ENCODE results near the gene BCAS3. TPM values are rescaled to one million over a fixed set of nuclear protein-coding genes. Genes with fewer than 3 reads are reported as not detected.

The BCAS3 gene
- total RNA-seq, 2 donors from 2014 or later: 28.0 to 33.4 TPM

DNA sequence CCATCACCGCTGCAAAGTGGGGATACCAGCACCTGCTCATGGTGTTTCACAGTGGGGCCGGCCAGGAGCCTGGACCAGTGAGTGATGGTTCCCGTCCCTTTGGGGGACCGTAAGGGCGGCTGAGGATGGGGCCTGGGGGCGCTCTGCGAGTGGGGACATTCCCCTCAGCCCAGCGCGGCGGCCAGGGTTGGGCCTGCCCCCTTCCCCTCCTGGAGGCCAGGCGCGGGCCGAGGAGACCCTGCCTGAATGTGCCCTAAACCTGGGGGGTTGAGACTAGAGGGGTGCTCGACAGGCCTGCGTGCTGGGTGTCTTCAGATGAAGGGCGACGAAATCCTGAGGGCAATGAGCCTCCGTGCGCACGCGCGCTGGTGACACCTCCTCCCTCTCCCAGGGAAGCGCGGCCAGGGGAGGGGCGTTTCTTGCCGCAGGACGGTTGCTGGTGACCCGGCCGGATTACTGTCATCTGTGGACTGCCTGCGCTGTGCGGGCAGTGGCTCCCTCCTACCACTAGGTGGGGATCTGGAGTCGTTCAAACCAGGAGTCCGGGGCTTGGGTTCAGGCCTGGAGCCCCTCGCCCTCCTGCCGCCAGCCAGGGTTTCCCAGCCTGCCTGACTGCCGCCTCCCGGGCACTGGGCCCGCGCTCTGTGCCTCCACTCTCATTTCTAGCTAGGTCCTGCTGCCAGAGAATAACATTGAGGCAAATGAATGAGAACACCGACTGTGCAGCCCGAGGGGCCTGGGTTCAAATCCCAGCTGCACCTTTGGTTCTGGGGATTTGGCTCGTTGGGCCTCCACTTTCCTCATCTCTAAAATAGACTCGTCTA lies 739.1 kb downstream of the BCAS3 start:
- H3K9me3 Mint-ChIP-seq: no peaks in the 10 kb centered on the region
- H3K4me1 Mint-ChIP-seq (ENCODE audit: low read depth): peaks cover 5% of the 10 kb centered on the region
- ATAC-seq (replicated peaks in 1 of 2) (peak; percentile 60 to 63), DNase-seq (peak; percentile 69 to 72)
- peaks cover 31% of the 10 kb centered on the region for H3K27me3 Mint-ChIP-seq (ENCODE audit: low read depth)
- no peak overlapping the region for H3K4me3 Mint-ChIP-seq
- H3K27ac Mint-ChIP-seq: no peak overlapping the region
- no peaks in the 10 kb centered on the region for H3K36me3 Mint-ChIP-seq (ENCODE audit: insufficient read depth in 2 of 2)

DNA sequence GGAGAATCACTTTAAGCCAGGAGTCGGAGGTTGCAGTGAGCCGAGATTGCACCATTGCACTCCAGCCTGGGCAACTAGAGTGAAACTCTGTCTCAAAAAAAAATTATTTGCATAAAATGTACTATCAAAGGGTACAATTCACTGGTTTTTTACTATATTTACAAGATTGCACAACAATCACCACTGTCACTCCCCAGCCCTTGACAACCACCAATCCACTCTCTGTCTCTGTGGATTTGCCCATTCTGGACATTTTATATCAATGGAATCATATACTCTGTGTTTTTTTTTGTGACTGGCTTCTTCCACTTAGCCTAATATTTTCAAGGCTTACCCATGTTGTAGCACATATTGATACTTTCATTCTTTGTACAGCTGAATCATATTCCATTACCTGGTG lies 740.8 kb downstream of the BCAS3 start:
- DNase-seq (no peak), ATAC-seq (replicated peaks in 1 of 2) (no peak)
- Mint-ChIP-seq H3K36me3 (ENCODE audit: insufficient read depth in 2 of 2) (no peaks in the 10 kb centered on the region), H3K4me1 (ENCODE audit: low read depth) (peaks cover 5% of the 10 kb centered on the region), H3K9me3 (no peaks in the 10 kb centered on the region), H3K27me3 (ENCODE audit: low read depth) (peaks cover 48% of the 10 kb centered on the region), H3K27ac (no peak overlapping the region), H3K4me3 (no peak overlapping the region)

DNA sequence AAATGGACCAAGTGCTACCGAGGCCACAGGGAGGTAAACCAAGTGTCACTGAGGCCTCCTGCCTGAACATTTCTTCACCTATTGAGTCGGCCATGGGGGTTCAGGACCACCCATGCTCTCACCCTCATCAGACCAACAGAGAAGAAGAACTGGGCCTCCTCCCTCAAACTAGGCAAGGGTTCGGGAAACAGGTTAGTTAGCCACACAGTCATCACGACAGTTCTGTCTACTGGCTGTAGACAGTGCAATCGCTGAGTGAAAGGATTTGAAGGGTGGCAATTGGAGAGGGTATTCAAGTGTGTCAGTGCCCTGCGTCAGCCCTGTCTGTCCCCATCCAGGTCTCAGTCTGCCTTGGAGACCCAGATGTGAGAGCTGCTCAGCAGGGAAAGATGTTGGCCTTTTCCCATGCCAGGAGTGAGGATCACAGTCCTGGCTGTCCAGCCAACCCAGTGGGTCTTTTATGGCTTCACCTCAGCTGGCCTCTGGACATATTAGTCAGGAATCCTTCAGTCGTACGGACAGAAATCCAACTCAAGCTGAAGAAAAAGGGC lies 741.9 kb downstream of the BCAS3 start:
- ATAC-seq (replicated peaks in 1 of 2) (no peak), DNase-seq (no peak)
- Mint-ChIP-seq H3K36me3 (ENCODE audit: insufficient read depth in 2 of 2) (no peaks in the 10 kb centered on the region), H3K4me3 (no peak overlapping the region), H3K4me1 (ENCODE audit: low read depth) (peaks cover 5% of the 10 kb centered on the region), H3K9me3 (no peaks in the 10 kb centered on the region), H3K27me3 (ENCODE audit: low read depth) (peaks cover 48% of the 10 kb centered on the region), H3K27ac (no peak overlapping the region)

DNA sequence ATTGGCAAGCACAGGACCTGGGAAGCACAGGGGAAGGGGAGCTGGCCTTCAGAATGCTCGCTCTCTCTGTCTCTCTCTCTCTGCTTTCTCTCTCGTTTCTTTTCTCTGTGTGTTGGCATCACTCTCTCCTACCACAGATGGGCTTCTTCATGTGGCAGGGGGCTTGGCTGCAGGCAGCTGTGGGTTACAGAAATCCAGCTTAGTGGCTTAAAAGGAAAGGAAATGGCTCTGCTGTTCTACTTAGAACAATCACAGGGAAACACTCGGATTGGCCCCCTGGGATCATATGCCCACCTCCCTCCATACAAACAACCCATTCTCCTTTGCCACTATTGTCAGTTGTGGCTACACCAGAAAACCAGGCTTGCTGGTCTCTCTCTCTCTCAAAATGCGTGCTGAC lies 742.4 kb downstream of the BCAS3 start:
- no peaks in the 10 kb centered on the region for H3K9me3 Mint-ChIP-seq
- peaks cover 48% of the 10 kb centered on the region for H3K27me3 Mint-ChIP-seq (ENCODE audit: low read depth)
- H3K4me3 Mint-ChIP-seq: no peak overlapping the region

DNA sequence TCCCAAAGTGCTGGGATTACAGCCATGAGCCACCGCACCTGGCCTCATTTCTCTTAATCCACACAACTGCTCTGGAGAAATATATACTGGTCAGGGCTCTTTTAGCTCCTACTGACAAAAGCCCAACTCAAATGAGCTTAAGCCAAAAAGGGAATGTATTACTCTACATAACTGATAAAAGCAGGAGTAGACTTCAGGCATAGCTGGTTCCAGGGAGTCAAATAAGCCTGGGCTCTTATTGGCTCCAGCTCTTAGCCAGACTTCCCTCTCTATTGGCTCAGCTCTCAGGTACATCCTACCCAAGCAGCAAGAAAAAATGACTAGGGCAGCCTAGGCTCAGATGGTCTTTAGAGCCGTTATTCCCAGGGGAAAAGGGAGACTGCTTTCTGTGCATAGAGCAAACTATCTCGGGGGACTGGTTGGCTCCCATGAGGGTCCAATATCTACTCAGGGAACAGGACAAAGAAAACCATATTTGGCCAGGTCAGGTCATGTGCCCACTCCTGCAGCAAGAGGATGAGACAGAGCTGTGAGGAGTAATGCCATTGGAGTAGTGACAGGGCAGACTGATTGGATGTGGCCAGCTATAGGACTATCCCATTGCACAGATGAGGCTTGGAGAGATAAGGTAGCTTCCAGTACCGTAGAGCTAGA lies 743.2 kb downstream of the BCAS3 start:
- Mint-ChIP-seq H3K27me3 (ENCODE audit: low read depth) (peaks cover 54% of the 10 kb centered on the region), H3K4me1 (ENCODE audit: low read depth) (peaks cover 5% of the 10 kb centered on the region), H3K9me3 (no peaks in the 10 kb centered on the region), H3K4me3 (no peak overlapping the region), H3K36me3 (ENCODE audit: insufficient read depth in 2 of 2) (no peaks in the 10 kb centered on the region), H3K27ac (no peak overlapping the region)
- DNase-seq: no peak
- ATAC-seq (replicated peaks in 1 of 2): no peak

More for the DNA sequence above, 742.4 kb downstream of the BCAS3 start:
- peaks cover 5% of the 10 kb centered on the region for H3K4me1 Mint-ChIP-seq (ENCODE audit: low read depth)
- DNase-seq: no peak
- ATAC-seq (replicated peaks in 1 of 2): no peak
- H3K36me3 Mint-ChIP-seq (ENCODE audit: insufficient read depth in 2 of 2): no peaks in the 10 kb centered on the region
- H3K27ac Mint-ChIP-seq: no peak overlapping the region

DNA sequence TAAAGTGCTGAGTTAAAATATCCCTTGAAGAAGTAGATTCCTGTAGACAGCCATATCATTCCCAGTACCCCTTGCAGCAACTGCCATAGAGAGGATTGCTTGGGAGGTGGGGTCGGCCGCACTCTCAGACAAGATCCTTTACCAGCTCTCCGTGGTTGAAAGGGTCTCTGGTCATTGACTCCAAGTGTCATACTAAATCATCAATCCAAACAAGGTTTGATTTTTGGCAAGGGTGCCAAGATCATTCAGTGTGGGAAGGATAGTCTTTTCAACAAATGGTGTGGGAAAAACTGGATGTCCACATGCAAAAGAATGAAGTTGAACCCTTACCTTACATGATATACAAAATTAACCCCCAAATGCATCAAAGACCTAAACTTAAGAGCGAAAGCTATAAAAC lies 743.8 kb downstream of the BCAS3 start:
- no peak for DNase-seq
- Mint-ChIP-seq H3K36me3 (ENCODE audit: insufficient read depth in 2 of 2) (no peaks in the 10 kb centered on the region), H3K4me1 (ENCODE audit: low read depth) (peaks cover 5% of the 10 kb centered on the region), H3K4me3 (no peak overlapping the region), H3K9me3 (no peaks in the 10 kb centered on the region), H3K27ac (no peak overlapping the region), H3K27me3 (ENCODE audit: low read depth) (peaks cover 57% of the 10 kb centered on the region)
- no peak for ATAC-seq (replicated peaks in 1 of 2)

DNA sequence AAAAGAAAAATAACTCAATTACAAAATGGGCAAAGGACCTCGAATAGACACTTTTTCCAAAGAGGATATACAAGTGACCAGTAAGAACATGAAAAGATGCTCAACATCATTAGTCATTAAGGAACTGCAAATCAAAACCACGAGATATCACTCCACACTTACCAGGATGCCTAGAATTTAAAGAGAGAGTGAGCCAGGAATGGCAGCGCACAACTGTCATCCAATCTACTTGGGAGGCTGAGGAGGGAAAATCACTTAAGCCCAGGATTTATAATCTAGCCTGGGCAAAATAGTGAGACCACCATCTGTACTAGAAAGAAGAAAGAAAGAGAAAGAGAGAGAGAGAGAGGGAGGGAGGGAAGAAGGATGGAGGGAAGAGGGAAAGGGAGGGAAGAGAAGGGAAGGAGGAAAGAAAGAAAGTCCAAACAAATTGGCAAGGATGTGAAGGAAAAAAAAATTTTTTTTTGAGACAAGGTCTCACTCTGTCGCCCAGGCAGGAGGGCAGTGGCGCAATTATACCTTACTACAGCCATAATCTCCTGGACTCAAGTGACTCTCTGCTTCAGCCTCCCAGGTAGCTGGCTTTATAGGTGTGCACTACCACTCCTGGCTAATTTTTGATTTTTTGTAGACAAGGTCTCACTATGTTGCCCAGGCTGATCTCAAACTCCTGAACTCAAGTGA lies 744.6 kb downstream of the BCAS3 start:
- Mint-ChIP-seq H3K4me1 (ENCODE audit: low read depth) (no peaks in the 10 kb centered on the region), H3K27me3 (ENCODE audit: low read depth) (peaks cover 60% of the 10 kb centered on the region)

DNA sequence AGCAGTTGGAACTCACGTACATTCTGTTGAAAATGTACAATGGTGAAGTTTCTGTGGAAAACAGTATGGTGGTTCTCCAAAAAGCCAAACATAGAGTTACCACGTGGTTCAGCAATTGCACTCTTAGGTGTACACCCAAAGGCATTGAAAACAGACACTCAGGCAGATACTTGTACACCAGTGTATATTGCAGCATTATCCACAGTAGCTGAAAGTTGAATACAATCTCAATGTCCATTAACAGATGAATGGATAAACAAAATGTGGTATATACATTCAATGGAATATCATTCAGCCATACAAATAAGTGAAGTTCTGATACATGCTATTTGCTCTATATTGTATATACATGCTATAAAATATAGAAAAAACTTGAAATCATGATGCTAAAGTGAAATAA lies 745.2 kb downstream of the BCAS3 start:
- Mint-ChIP-seq H3K9me3 (no peaks in the 10 kb centered on the region), H3K27me3 (ENCODE audit: low read depth) (peaks cover 66% of the 10 kb centered on the region), H3K4me1 (ENCODE audit: low read depth) (no peaks in the 10 kb centered on the region), H3K4me3 (no peak overlapping the region), H3K36me3 (ENCODE audit: insufficient read depth in 2 of 2) (no peaks in the 10 kb centered on the region), H3K27ac (no peak overlapping the region)
- ATAC-seq (replicated peaks in 1 of 2): no peak
- no peak for DNase-seq

More for the DNA sequence above, 744.6 kb downstream of the BCAS3 start:
- Mint-ChIP-seq H3K9me3 (no peaks in the 10 kb centered on the region), H3K4me3 (no peak overlapping the region), H3K27ac (no peak overlapping the region), H3K36me3 (ENCODE audit: insufficient read depth in 2 of 2) (no peaks in the 10 kb centered on the region)
- ATAC-seq (replicated peaks in 1 of 2) (no peak), DNase-seq (no peak)

DNA sequence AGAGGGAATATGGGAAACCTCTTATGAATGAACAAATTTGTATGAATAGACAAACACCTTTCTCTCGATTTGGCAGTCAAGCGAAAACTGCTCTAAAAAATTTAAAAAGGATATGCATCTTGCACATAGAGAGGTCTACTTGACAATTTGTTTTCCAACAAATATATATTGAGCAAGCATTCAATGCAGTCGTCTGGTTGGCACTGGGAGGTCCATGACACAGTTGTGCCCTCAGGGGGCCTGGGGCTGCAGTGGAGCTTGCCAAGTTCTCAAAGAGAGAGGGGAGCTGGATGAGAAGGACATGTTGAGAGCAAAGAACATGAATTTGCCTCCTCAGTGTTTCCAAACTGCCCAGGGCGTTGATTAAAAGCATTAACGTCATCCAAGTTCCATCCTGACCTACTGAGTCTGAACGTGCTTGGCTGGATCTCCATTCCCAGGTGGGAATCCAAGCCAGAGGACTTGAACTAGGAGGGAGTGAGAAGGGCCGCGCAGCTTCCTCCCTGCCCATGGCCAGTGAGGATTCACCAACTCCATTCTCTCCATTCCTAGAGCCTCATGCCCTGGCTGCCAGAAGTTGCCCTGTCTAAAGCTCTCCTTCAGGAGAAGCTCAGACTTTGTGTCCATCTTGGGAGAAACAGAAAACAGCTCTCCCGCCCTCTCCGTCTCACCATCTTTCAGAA lies 746.5 kb downstream of the BCAS3 start:
- no peak for DNase-seq
- H3K27ac Mint-ChIP-seq: no peak overlapping the region
- peaks cover 66% of the 10 kb centered on the region for H3K27me3 Mint-ChIP-seq (ENCODE audit: low read depth)
- no peaks in the 10 kb centered on the region for H3K4me1 Mint-ChIP-seq (ENCODE audit: low read depth)
- no peaks in the 10 kb centered on the region for H3K36me3 Mint-ChIP-seq (ENCODE audit: insufficient read depth in 2 of 2)
- no peak overlapping the region for H3K4me3 Mint-ChIP-seq
- peaks cover 2% of the 10 kb centered on the region in 2 donors for H3K9me3 Mint-ChIP-seq
- no peak for ATAC-seq (replicated peaks in 1 of 2)

DNA sequence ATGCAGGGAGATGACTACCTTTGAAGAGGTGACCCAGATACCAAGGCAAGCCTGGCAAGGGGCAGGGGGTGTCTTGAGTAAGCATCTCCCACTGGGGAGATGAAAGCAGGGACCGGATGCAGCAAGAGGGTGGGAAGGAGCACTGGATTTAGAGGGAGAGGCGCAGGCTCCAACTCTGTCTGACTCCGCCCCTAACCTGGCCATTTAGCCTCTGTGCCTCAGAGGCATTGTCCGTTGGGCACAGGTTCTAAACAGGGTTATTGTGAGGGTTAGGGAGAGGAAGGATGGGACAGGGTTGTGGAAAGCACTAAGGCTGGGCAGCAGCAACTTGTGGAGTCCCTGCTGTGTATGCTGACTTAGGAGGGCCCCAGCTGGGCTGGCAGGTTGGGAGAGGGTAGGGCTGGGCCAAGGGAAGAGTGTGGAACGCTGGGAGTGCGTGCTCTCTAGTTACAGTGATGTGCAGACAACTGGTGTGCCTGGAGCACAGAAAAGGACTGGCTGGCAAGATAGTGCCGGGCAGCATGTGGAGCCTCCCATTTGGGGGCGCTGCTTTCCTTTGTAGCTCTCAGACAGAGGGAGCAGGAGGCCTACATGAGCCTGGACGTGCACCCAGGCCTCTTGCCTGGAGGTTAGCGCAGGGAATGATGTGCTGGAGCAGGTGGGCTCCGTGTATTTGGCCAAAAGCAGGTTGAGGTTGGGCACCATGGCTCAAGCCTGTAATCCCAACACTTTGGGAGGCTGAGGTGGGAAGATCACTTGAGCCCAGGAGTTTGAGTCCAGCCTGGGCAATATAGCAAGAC lies 748.2 kb downstream of the BCAS3 start:
- DNase-seq: no peak
- Mint-ChIP-seq H3K27me3 (ENCODE audit: low read depth) (peaks cover 48% of the 10 kb centered on the region), H3K4me3 (no peak overlapping the region), H3K4me1 (ENCODE audit: low read depth) (no peaks in the 10 kb centered on the region), H3K9me3 (peaks cover 2% of the 10 kb centered on the region in 2 donors), H3K36me3 (ENCODE audit: insufficient read depth in 2 of 2) (no peaks in the 10 kb centered on the region), H3K27ac (no peak overlapping the region)
- peak in 1 of 2 donors; percentile 26 for ATAC-seq (replicated peaks in 1 of 2)

DNA sequence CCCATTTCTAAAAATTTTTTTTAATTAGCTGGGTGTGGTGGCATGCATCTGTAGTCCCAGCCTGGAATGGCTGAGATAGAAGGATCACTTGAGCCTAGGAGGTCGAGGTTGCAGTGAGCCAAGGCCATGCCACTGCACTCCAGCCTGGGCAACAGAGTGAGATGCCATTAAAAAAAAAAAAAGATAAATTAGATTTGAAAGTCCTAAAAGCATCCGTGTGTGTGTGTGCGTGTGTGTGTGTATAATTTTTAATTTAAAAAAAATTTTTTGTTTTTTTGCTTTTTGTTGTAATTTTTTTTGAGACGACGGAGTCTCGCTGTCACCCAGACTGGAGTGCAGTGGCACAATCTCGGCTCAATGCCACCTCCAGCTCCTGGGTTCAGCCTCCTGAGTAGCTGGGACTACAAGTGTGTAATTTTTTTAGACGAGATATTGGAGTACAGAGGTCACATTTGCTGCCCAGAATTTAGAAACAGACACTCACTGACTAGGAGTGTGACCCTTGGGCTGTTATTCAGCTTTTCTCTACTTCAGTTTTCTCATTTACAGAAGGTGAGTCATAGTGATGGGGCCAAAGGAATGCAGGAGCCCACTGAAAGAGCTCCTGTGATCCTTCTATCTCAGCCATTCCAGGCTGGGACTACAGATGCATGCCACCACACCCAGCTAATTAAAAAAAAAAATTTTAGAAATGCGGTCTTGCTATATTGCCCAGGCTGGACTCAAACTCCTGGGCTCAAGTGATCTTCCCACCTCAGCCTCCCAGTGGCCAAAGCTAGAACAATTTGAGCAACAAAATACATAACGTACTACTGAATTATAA lies 749.0 kb downstream of the BCAS3 start:
- H3K27ac Mint-ChIP-seq: no peak overlapping the region
- H3K4me1 Mint-ChIP-seq (ENCODE audit: low read depth): no peaks in the 10 kb centered on the region
- H3K4me3 Mint-ChIP-seq: no peak overlapping the region
- no peaks in the 10 kb centered on the region for H3K36me3 Mint-ChIP-seq (ENCODE audit: insufficient read depth in 2 of 2)
- H3K27me3 Mint-ChIP-seq (ENCODE audit: low read depth): peaks cover 40% of the 10 kb centered on the region
- DNase-seq (no peak), ATAC-seq (replicated peaks in 1 of 2) (no peak)
- H3K9me3 Mint-ChIP-seq: peaks cover 2% of the 10 kb centered on the region in 2 donors

Data from activated T-cell treated with anti-CD3 and anti-CD28 coated beads, Interleukin-2, amount 50 U/mL, for 72 hours (primary cell).